ENCODE results near the gene MDGA2. TPM values are rescaled to one million over a fixed set of nuclear protein-coding genes. Genes with fewer than 3 reads are reported as not detected.
A peak's percentile ranks its signal among the peaks of the same experiment; 100 is the strongest.

Gene MDGA2
- total RNA-seq (2021; fragmentation: NEBNext Ultra II Directional; extraction: Animal tissue kit (Norgen Biotek cat#: 25700)) (0.69 and 1.1 TPM in 2 replicates), polyA plus RNA-seq (2011; rRNA removed) (0.02 and 0.11 TPM in 2 replicates), polyA minus RNA-seq (2011; rRNA and poly(A)+ RNA removed) (0.98 and 1.0 TPM in 2 replicates)
- polyA plus RNA-seq (2011; cell fraction: cytosol; rRNA removed): 0.06 TPM
- 0.13 TPM for polyA plus RNA-seq (2011; cell fraction: nucleus; rRNA removed)
- polyA plus RNA-seq (2012, experiment 1 of 2): 0.25 to 0.90 TPM (median 0.29 TPM) in 4 replicates
- not detected for polyA plus RNA-seq (2012, experiment 2 of 2)
- polyA plus RNA-seq (2013, experiment 1 of 2): 0.30 TPM
- polyA plus RNA-seq (2013, experiment 2 of 2): 0.31 TPM
- polyA minus RNA-seq (2011; cell fraction: cytosol; rRNA and poly(A)+ RNA removed): not detected
- polyA minus RNA-seq (2011; cell fraction: nucleus; rRNA and poly(A)+ RNA removed): 1.3 TPM
- long read RNA-seq, experiment 1, partial matches to known transcripts: 0 of 1 reads
- long read RNA-seq, experiment 1, other reads (novel, unspliced or antisense): 1 of 1 reads
- long read RNA-seq, experiment 2, partial matches to known transcripts: 0 of 1 reads
- long read RNA-seq, experiment 2, other reads (novel, unspliced or antisense): 1 of 1 reads

GRCh38 chr14:47675466-47676314 is at the start of gene MDGA2:
Gene MDGA2, minus strand, starts transcription at chr14:47675605.
- Histone ChIP-seq H3K9me3 (ENCODE audit: insufficient read depth in 2 of 2, low read depth in 1 of 2, low read length in 1 of 2) (no peaks in the 10 kb centered on the region), H3K4me1 (replicated peaks in 1 of 4; ENCODE audit: control insufficient read depth in 3 of 4, insufficient read depth in 4 of 4, low read length in 3 of 4) (peaks cover 0 to 6% (median 0%) of the 10 kb centered on the region in 4 experiments; a peak in 3 of 7 replicates), H4K5ac (ENCODE audit: insufficient read length, low read depth, low read length) (no peak within 1 kb of the TSS), H3K79me2 (ENCODE audit: control insufficient read depth in 1 of 2, insufficient read depth in 2 of 2, low read length in 2 of 2) (no peaks in the 10 kb centered on the region), H3K23me2 (ENCODE audit: low read depth, low read length) (peaks cover 20% of the 10 kb centered on the region; the same call in 1 of the 2 replicates), H3K4me3 (ENCODE audit: extremely low read depth in 1 of 4, insufficient read depth in 2 of 4, low read depth in 3 of 4, low read length in 4 of 4) (peak within 1 kb of the TSS; percentile 56 to 81 (median 69)), H3K4me2 (ENCODE audit: insufficient read depth in 1 of 2, low read depth in 2 of 2, low read length in 2 of 2) (peak within 1 kb of the TSS; percentile 93 to 100), H3K27me3 (replicated peaks in 1 of 4; ENCODE audit: control insufficient read depth in 3 of 4, extremely low read depth in 1 of 4, insufficient read depth in 3 of 4, low read length in 3 of 4) (peaks cover 22 to 52% (median 43%) of the 10 kb centered on the region in 4 experiments), H2AFZ (ENCODE audit: low read length) (peak within 1 kb of the TSS; percentile 89; the same call in 1 of the 2 replicates), H2BK12ac (ENCODE audit: low read depth, low read length) (peak within 1 kb of the TSS; percentile 69; the same call in 1 of the 2 replicates), H2BK15ac (ENCODE audit: low read length) (0 out of 2 replicates have a peak within 1 kb of the TSS, but pooled peaks have one; percentile 65), H3K14ac (ENCODE audit: insufficient read length) (no peak within 1 kb of the TSS), H3K36me3 (ENCODE audit: control insufficient read depth in 2 of 4, insufficient read depth in 4 of 4, low read length in 3 of 4) (no peaks in the 10 kb centered on the region), H3K4ac (replicated peaks; ENCODE audit: insufficient read length, low read depth, low read length) (no peak within 1 kb of the TSS), H2AK5ac (ENCODE audit: low read depth, low read length) (no peak within 1 kb of the TSS), H2BK20ac (ENCODE audit: low read length) (no peak within 1 kb of the TSS), H3K56ac (replicated peaks; ENCODE audit: insufficient read length, low read depth, low read length) (no peak within 1 kb of the TSS), H3K23ac (ENCODE audit: insufficient read length) (no peak within 1 kb of the TSS), H4K20me1 (replicated peaks in 1 of 2; ENCODE audit: control insufficient read depth in 1 of 2, insufficient read depth in 2 of 2, low read length in 2 of 2) (peaks cover 3 to 6% of the 10 kb centered on the region in 2 experiments), H4K91ac (replicated peaks; ENCODE audit: insufficient read length, low read length) (no peak within 1 kb of the TSS), H3K18ac (ENCODE audit: extremely low read depth, low read length) (peak within 1 kb of the TSS; percentile 63; the same call in 1 of the 2 replicates), H4K8ac (ENCODE audit: extremely low read depth, insufficient read depth, low read length) (no peak within 1 kb of the TSS), H2BK120ac (replicated peaks; ENCODE audit: low read depth, low read length) (no peak within 1 kb of the TSS), H2BK5ac (ENCODE audit: low read depth, low read length) (no peak within 1 kb of the TSS; the same call in 1 of the 2 replicates), H3K9ac (replicated peaks in 1 of 4; ENCODE audit: extremely low read depth in 1 of 4, low read depth in 3 of 4, low read length in 3 of 4) (peak within 1 kb of the TSS in 2 of 4 experiments; percentile 13 to 22; a peak in 2 of 7 replicates), H3K27ac (ENCODE audit: low read depth, low read length) (no peak within 1 kb of the TSS), H3K79me1 (ENCODE audit: low read depth, low read length) (no peaks in the 10 kb centered on the region)
- WGBS, 2 experiments (ENCODE audit: extremely low coverage in 1 of 2, insufficient coverage in 1 of 2, insufficient read length in 1 of 2, insufficient replicate concordance in 2 of 2, low coverage in 1 of 2, low lambda C conversion rate in 2 of 2, missing lambda C conversion rate in 1 of 2): 1% methylated on average over 40 of the region's 90 CpGs; no CpG with 5 or more reads in 1 of the 2 experiments
- no peak for FAIRE-seq
- CTCF ChIA-PET (ENCODE audit: partially characterized antibody): no interaction called here
- POLR2A ChIA-PET (ENCODE audit: partially characterized antibody): interaction anchor here (1.1 kb wide), 1 partner anchor 9 kb away, joined by 4 read pairs; no protein-coding TSS in a partner anchor
- DNase-seq (ENCODE audit: low read depth in 1 of 2, low spot score in 2 of 2): peak; percentile 54 to 80
- no peak; the same call in 1 of the 2 replicates for TF ChIP-seq TEAD4 (IDR thresholded peaks at IDR 0.05; ENCODE audit: low read depth, low read length)
- no peak for TF ChIP-seq POU5F1 (IDR thresholded peaks at IDR 0.05; ENCODE audit: low read depth, low read length)
- peak; percentile 32; the same call in 1 of the 2 replicates for TF ChIP-seq TAF1 (IDR thresholded peaks at IDR 0.05; ENCODE audit: low read depth, low read length)
- TF ChIP-seq EZH2 (IDR thresholded peaks at IDR 0.05; ENCODE audit: low read depth, low read length, severe bottlenecking): peak; percentile 33
- no peak for TF ChIP-seq EP300 (IDR thresholded peaks at IDR 0.05; ENCODE audit: borderline replicate concordance in 1 of 2, low read depth in 2 of 2, low read length in 2 of 2)
- peak; percentile 94 for TF ChIP-seq RBBP5 (IDR thresholded peaks at IDR 0.05; ENCODE audit: borderline replicate concordance, low read depth, low read length)
- peak; percentile 45; the same call in 1 of the 2 replicates for TF ChIP-seq TBP (IDR thresholded peaks at IDR 0.05; ENCODE audit: low read depth, low read length)
- TF ChIP-seq CREB1 (IDR thresholded peaks at IDR 0.05): peak; percentile 82
- TF ChIP-seq SP1 (IDR thresholded peaks at IDR 0.05; ENCODE audit: low read depth, low read length): no peak

Measured in H1 (cell line).